Measurements from ENCODE around the gene INPP5E. TPM values are rescaled to one million over a fixed set of nuclear protein-coding genes. Genes with fewer than 3 reads are reported as not detected.

INPP5E gene
- total and polyA plus RNA-seq, 10 of the 15 experiments (the other 5 are each of a cell fraction or from before 2014, with no cell fraction given), result 0.24 to 16.0 (median 5.3) TPM

DNA sequence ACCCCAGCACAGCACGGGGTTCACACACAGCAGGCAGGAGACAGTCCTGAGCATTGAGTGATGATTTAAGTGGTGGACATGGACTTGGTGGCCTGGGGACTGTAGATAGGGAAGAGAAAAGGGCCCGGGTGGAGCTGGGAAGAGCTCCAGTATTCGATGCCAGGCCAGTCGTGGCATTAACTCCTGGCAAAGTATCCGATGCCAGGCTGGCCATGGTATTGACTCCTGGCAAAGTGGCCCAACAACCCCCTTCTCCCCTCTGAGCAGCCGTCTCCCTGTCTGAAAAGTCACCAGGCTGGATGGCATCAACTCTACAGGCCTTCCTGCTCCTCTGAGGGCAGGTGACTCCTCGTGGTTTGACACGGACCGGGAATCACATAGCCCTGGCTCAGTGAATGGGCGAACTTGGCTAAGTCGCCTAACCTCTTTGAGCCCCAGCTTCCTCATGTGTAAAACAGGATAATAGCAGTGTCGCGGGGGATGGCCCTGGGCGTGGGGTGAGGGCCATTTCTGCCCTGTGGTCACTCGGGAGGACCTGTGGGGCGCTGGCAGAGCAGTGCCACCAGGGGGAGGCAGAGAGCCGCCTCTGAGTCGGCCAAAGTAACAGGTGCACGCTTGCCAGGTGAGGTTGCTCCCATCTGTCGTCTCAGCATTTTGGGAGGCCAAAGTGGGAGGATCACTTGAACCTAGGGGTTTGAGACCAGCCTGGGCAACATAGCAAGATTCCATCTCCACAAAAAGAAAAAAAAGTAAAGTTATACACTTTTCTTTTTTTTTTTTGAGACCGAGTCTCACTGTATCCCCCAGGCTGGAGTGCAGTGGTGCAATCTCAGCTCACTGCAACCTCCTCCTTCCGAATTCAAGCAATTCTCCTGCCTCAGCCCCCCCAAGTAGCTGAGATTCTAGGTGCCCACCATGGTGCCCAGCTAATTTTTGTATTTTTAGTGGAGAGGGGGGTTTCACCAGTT, 48.9 kb upstream of the INPP5E start:
- no peak for DNase-seq (ENCODE audit: low read depth, low spot score)
- TF ChIP-seq PML (IDR thresholded peaks at IDR 0.05; ENCODE audit: low read length), result no peak
- 0 out of 2 replicates have a peak, but pooled peaks have one; percentile 37 for TF ChIP-seq WRNIP1 (IDR thresholded peaks at IDR 0.05; ENCODE audit: borderline replicate concordance, low read depth, low read length)
- TF ChIP-seq STAT3 (IDR thresholded peaks at IDR 0.05; ENCODE audit: low read depth, low read length), result no peak
- no peak for TF ChIP-seq ZNF274 (IDR thresholded peaks at IDR 0.05; ENCODE audit: insufficient read depth, insufficient read length)
- no peak for TF ChIP-seq ZBTB4 (CRISPR knock-in tag; IDR thresholded peaks at IDR 0.05)
- peak; percentile 40; the same call in 1 of the 2 replicates for TF ChIP-seq RUNX3 (IDR thresholded peaks at IDR 0.05; ENCODE audit: low read length)
- no peak for TF ChIP-seq MTA2 (IDR thresholded peaks at IDR 0.05; ENCODE audit: low read depth)
- TF ChIP-seq CTCF (IDR thresholded peaks at IDR 0.05 in 2 of 3, conservative IDR thresholded peaks at IDR 0.05 in 1 of 3; ENCODE audit: control insufficient read depth in 2 of 3, extremely low read depth in 1 of 3, insufficient read depth in 1 of 3, low read depth in 3 of 3, low read length in 3 of 3), result peak; percentile 89 to 98 (median 91)
- TF ChIP-seq NBN (IDR thresholded peaks at IDR 0.05), result peak; percentile 62; the same call in 1 of the 2 replicates
- TF ChIP-seq, protein P1, sequence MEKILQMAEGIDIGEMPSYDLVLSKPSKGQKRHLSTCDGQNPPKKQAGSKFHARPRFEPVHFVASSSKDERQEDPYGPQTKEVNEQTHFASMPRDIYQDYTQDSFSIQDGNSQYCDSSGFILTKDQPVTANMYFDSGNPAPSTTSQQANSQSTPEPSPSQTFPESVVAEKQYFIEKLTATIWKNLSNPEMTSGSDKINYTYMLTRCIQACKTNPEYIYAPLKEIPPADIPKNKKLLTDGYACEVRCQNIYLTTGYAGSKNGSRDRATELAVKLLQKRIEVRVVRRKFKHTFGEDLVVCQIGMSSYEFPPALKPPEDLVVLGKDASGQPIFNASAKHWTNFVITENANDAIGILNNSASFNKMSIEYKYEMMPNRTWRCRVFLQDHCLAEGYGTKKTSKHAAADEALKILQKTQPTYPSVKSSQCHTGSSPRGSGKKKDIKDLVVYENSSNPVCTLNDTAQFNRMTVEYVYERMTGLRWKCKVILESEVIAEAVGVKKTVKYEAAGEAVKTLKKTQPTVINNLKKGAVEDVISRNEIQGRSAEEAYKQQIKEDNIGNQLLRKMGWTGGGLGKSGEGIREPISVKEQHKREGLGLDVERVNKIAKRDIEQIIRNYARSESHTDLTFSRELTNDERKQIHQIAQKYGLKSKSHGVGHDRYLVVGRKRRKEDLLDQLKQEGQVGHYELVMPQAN (conservative IDR thresholded peaks at IDR 0.05), result no peak
- TF ChIP-seq, protein P2, sequence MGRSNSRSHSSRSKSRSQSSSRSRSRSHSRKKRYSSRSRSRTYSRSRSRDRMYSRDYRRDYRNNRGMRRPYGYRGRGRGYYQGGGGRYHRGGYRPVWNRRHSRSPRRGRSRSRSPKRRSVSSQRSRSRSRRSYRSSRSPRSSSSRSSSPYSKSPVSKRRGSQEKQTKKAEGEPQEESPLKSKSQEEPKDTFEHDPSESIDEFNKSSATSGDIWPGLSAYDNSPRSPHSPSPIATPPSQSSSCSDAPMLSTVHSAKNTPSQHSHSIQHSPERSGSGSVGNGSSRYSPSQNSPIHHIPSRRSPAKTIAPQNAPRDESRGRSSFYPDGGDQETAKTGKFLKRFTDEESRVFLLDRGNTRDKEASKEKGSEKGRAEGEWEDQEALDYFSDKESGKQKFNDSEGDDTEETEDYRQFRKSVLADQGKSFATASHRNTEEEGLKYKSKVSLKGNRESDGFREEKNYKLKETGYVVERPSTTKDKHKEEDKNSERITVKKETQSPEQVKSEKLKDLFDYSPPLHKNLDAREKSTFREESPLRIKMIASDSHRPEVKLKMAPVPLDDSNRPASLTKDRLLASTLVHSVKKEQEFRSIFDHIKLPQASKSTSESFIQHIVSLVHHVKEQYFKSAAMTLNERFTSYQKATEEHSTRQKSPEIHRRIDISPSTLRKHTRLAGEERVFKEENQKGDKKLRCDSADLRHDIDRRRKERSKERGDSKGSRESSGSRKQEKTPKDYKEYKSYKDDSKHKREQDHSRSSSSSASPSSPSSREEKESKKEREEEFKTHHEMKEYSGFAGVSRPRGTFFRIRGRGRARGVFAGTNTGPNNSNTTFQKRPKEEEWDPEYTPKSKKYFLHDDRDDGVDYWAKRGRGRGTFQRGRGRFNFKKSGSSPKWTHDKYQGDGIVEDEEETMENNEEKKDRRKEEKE (IDR thresholded peaks at IDR 0.05), result no peak

More for the DNA sequence above, 48.9 kb upstream of the INPP5E start:
- Histone ChIP-seq H3K4me3 (no peak overlapping the region), H3K9me3 (replicated peaks; ENCODE audit: control insufficient read depth, insufficient read depth, low read length) (no peaks in the 10 kb centered on the region), H4K20me1 (ENCODE audit: control insufficient read depth, insufficient read depth) (no peaks in the 10 kb centered on the region; the same call in 1 of the 2 replicates), H3K4me2 (ENCODE audit: control insufficient read depth, insufficient read depth) (no peak overlapping the region), H3K36me3 (ENCODE audit: control insufficient read depth in 2 of 2, insufficient read depth in 2 of 2, low read length in 1 of 2) (no peaks in the 10 kb centered on the region), H3K27ac (ENCODE audit: control insufficient read depth, insufficient read depth) (no peak overlapping the region), H3K27me3 (replicated peaks in 1 of 2; ENCODE audit: control insufficient read depth in 2 of 2, insufficient read depth in 2 of 2, low read length in 1 of 2) (no peaks in the 10 kb centered on the region), H3K79me2 (ENCODE audit: control insufficient read depth, insufficient read depth, low read length) (no peaks in the 10 kb centered on the region), H3K4me1 (ENCODE audit: control insufficient read depth, insufficient read depth, low read length) (peaks cover 6% of the 10 kb centered on the region; the same call in 1 of the 2 replicates), H2AFZ (ENCODE audit: control insufficient read depth, low read depth, low read length) (no peak overlapping the region), H3K9ac (ENCODE audit: control insufficient read depth, insufficient read depth, low read length) (no peak overlapping the region)
- ChIA-PET RAD21 (ENCODE audit: unreplicated experiment) (interaction anchor here (0.6 to 7.8 kb wide), 8 partner anchors 51 to 187 kb away, joined by 3 to 126 read pairs (median 4); no protein-coding TSS in a partner anchor), SMC1A (ENCODE audit: uncharacterized antibody, unreplicated experiment) (interaction anchor here (0.7 to 7.0 kb wide), 9 partner anchors 51 to 158 kb away, joined by 3 to 60 read pairs (median 5); no protein-coding TSS in a partner anchor), CTCF (interaction anchor here (0.6 to 9.0 kb wide), 18 partner anchors 40 to 483 kb away, joined by 3 to 223 read pairs (median 4); no protein-coding TSS in a partner anchor), POLR2A (interaction anchor here (1.2 kb wide), 1 partner anchor 137 kb away, joined by 3 read pairs; no protein-coding TSS in a partner anchor)
- intact Hi-C loops (cut with micrococcal nuclease; ENCODE audit: unreplicated experiment) (loop anchor here (5.0 kb wide), 2 partner anchors 59 to 199 kb away; partner anchors contain the start of genes AGPAT2 and NOTCH1), in situ Hi-C loops (cut with MboI) (no loop called here)
- BruUV-seq (replicated peaks), result no TSS peak
- FAIRE-seq (peak; percentile 13), ATAC-seq (peak; percentile 72)
- WGBS (ENCODE audit: insufficient coverage, insufficient replicate concordance, low lambda C conversion rate, missing lambda C conversion rate), result 18% methylated on average over 21 of the region's 22 CpGs

Data from GM12878 (cell line).